PC-9 (cell line): ENCODE results near the gene CAPN7. TPM values are rescaled to one million over a fixed set of nuclear protein-coding genes. Genes with fewer than 3 reads are reported as not detected.

Experiments
- BruUV-seq: library from RNA; stranded (reverse); fragments of 400-500 nt; replicated peaks from 2 replicates; lab custom pipeline; 2021; lab: Mats Ljungman, UMichigan
- CTCF ChIA-PET: fragments of 300-600 bp; sonication (Branson Sonifier 250); formaldehyde crosslinking; loops from one replicate; lab custom pipeline; 2022; ENCODE audit warnings: antibody characterized with exemption; lab: Charles Lee
- POLR2A ChIA-PET: fragments of 300-600 bp; sonication (Branson Sonifier 250); formaldehyde crosslinking; loops from one replicate; lab custom pipeline; 2022; ENCODE audit warnings: antibody characterized with exemption; ENCODE audit not compliant: unreplicated experiment; lab: Charles Lee
- DNase-seq, 2 experiments: peaks; one replicate each; pipeline versions ENCODE4 v3.0.0 to v3.0.0-alpha.2; 2015 to 2022; ENCODE audit warnings: mixed read lengths in 1 of 2
- H2AFZ ChIP-seq: fragments of 200-600 bp; sonication (generic); 2 replicates; pipeline ENCODE4 v1.8.1; 2017; ENCODE audit warnings: antibody characterized with exemption
- H3F3A ChIP-seq: fragments of 200-600 bp; sonication (generic); 2 replicates; pipeline ENCODE4 v1.8.1; 2017; ENCODE audit warnings: antibody characterized with exemption, mild to moderate bottlenecking, low read depth; ENCODE audit not compliant: insufficient read depth
- H3K27ac ChIP-seq: fragments of 200-600 bp; sonication (generic); 2 replicates; pipeline ENCODE4 v1.6.1; 2016; ENCODE audit warnings: mixed run types
- H3K27me3 ChIP-seq: fragments of 200-600 bp; sonication (generic); 2 replicates; pipeline ENCODE4 v1.6.1; 2016; ENCODE audit warnings: low read depth, mixed run types; ENCODE audit not compliant: insufficient read depth
- H3K36me3 ChIP-seq: fragments of 200-600 bp; sonication (generic); 2 replicates; pipeline ENCODE4 v1.6.1; 2016; ENCODE audit warnings: low read depth, mixed run types
- H3K4me1 ChIP-seq: fragments of 200-600 bp; sonication (generic); replicated peaks from 2 replicates; pipeline ENCODE4 v1.6.1; 2016; ENCODE audit warnings: mixed run types; ENCODE audit not compliant: insufficient read depth
- H3K4me2 ChIP-seq: fragments of 200-600 bp; sonication (generic); 2 replicates; pipeline ENCODE4 v1.6.1; 2017; ENCODE audit warnings: mixed run types
- H3K4me3 ChIP-seq: fragments of 200-600 bp; sonication (generic); 2 replicates; pipeline ENCODE4 v1.6.1; 2016; ENCODE audit warnings: mixed run types
- H3K79me2 ChIP-seq: fragments of 200-600 bp; sonication (generic); 2 replicates; pipeline ENCODE4 v1.6.1; 2017; ENCODE audit warnings: low read depth, mixed run types
- H3K9me2 ChIP-seq: fragments of 200-600 bp; sonication (generic); 2 replicates; pipeline ENCODE4 v1.8.1; 2017; ENCODE audit warnings: mild to moderate bottlenecking; ENCODE audit not compliant: insufficient read depth
- H3K9me3 ChIP-seq: fragments of 200-600 bp; sonication (generic); 2 replicates; pipeline ENCODE4 v1.8.1; 2016; ENCODE audit warnings: low read depth; ENCODE audit not compliant: insufficient read depth
- H4K20me1 ChIP-seq: fragments of 200-600 bp; sonication (generic); 2 replicates; pipeline ENCODE4 v1.8.1; 2017; ENCODE audit not compliant: insufficient read depth
- CTCF ChIP-seq: fragments of 200-600 bp; sonication (generic); conservative IDR thresholded peaks from 2 replicates; pipeline ENCODE4 v1.6.1; 2017; ENCODE audit warnings: mixed run types, antibody characterized with exemption, mild to moderate bottlenecking, moderate library complexity
- EZH2 ChIP-seq: fragments of 200-600 bp; sonication (generic); IDR thresholded peaks from 2 replicates; pipeline ENCODE4 v1.8.0; 2017; ENCODE audit warnings: antibody characterized with exemption, low read depth
- intact Hi-C: fragments of 100-400 bp; cut with micrococcal nuclease; formaldehyde crosslinking; loops from one replicate; pipeline ENCODE4 v1.10.0; 2022; ENCODE audit not compliant: unreplicated experiment
- total RNA-seq: library from RNA; stranded (reverse); gene quantifications from 2 replicates; pipeline ENCODE4 v1.2.3, GENCODE V29; 2021

Gene CAPN7
- total RNA-seq, 1 experiment from 2014 or later: 28.5 TPM

GRCh38 chr3:15255215-15255614 lies 49.2 kb downstream of the CAPN7 start:
- H3F3A ChIP-seq: peaks cover 10% of the 10 kb centered on the region; the same call in 1 of the 2 replicates
- intact Hi-C loops: no loop called here
- no peaks in the 10 kb centered on the region for H3K27me3 ChIP-seq
- H3K4me2 ChIP-seq: no peak overlapping the region
- H3K79me2 ChIP-seq: no peaks in the 10 kb centered on the region
- no peak overlapping the region for H3K4me3 ChIP-seq
- ChIA-PET CTCF (interaction anchor here (0.6 kb wide), 1 partner anchor 311 kb away, joined by 3 read pairs; no protein-coding TSS in a partner anchor), POLR2A (no interaction called here)
- no peak overlapping the region for H3K27ac ChIP-seq
- TF ChIP-seq CTCF (no peak), EZH2 (no peak)
- no peaks in the 10 kb centered on the region for H3K9me3 ChIP-seq
- H3K9me2 ChIP-seq: no peaks in the 10 kb centered on the region
- DNase-seq: no peak
- H3K4me1 ChIP-seq: no peaks in the 10 kb centered on the region
- H3K36me3 ChIP-seq: peaks cover 41% of the 10 kb centered on the region
- no peaks in the 10 kb centered on the region; the same call in 1 of the 2 replicates for H4K20me1 ChIP-seq
- H2AFZ ChIP-seq: no peak overlapping the region
- no TSS peak for BruUV-seq

GRCh38 chr3:15256861-15257341 lies 50.9 kb downstream of the CAPN7 start:
- TF ChIP-seq CTCF (no peak), EZH2 (no peak)
- H3K79me2 ChIP-seq: no peaks in the 10 kb centered on the region
- H3K27ac ChIP-seq: no peak overlapping the region
- no TSS peak for BruUV-seq
- H3K27me3 ChIP-seq: no peaks in the 10 kb centered on the region
- ChIA-PET CTCF (no interaction called here), POLR2A (no interaction called here)
- intact Hi-C loops: no loop called here
- no peak overlapping the region for H3K4me3 ChIP-seq
- no peaks in the 10 kb centered on the region for H3K4me1 ChIP-seq
- no peaks in the 10 kb centered on the region for H3K9me3 ChIP-seq
- no peaks in the 10 kb centered on the region; the same call in 1 of the 2 replicates for H4K20me1 ChIP-seq
- H3K9me2 ChIP-seq: no peaks in the 10 kb centered on the region
- H3K36me3 ChIP-seq: peaks cover 29% of the 10 kb centered on the region; the same call in 1 of the 2 replicates
- H3F3A ChIP-seq: peaks cover 10% of the 10 kb centered on the region; the same call in 1 of the 2 replicates
- H3K4me2 ChIP-seq: no peak overlapping the region
- H2AFZ ChIP-seq: no peak overlapping the region
- no peak for DNase-seq

- intact Hi-C loops: no loop called here
- Histone ChIP-seq H3K4me1 (no peaks in the 10 kb centered on the region), H3K27me3 (no peaks in the 10 kb centered on the region), H3K27ac (no peak overlapping the region), H3K4me3 (no peak overlapping the region), H3K79me2 (no peaks in the 10 kb centered on the region), H4K20me1 (no peaks in the 10 kb centered on the region; the same call in 1 of the 2 replicates), H3K9me3 (no peaks in the 10 kb centered on the region), H3K9me2 (no peaks in the 10 kb centered on the region), H3K4me2 (no peak overlapping the region), H3F3A (peaks cover 8% of the 10 kb centered on the region; the same call in 1 of the 2 replicates), H3K36me3 (peaks cover 19% of the 10 kb centered on the region; the same call in 1 of the 2 replicates), H2AFZ (no peak overlapping the region)
- no TSS peak for BruUV-seq
- ChIA-PET CTCF (no interaction called here), POLR2A (interaction anchor here (0.6 kb wide), 1 partner anchor 130 kb away, joined by 7 read pairs; no protein-coding TSS in a partner anchor)
- TF ChIP-seq CTCF (no peak), EZH2 (no peak)
- DNase-seq: no peak
Measured at GRCh38 chr3:15258720-15259119, 52.7 kb downstream of the CAPN7 start.
